WTC11 (cell line): Measurements from ENCODE around the gene NHSL1. TPM values are rescaled to one million over a fixed set of nuclear protein-coding genes. Genes with fewer than 3 reads are reported as not detected.

Experiments used
- ATAC-seq: fragments of 200-7000 bp; cut with Tn5 transposase; 2 replicates; pipeline ENCODE4 v1.10.0; 2021; ENCODE audit warnings: mild to moderate bottlenecking, moderate library complexity
- CTCF ChIA-PET: fragments of 300-600 bp; sonication (Branson Sonifier 250); formaldehyde crosslinking; loops from one replicate; lab custom pipeline; 2021; ENCODE audit warnings: antibody characterized with exemption; lab: Charles Lee
- POLR2A ChIA-PET: fragments of 350-600 bp; sonication (Branson Sonifier 250); formaldehyde crosslinking; loops from one replicate; lab custom pipeline; 2021; ENCODE audit warnings: antibody characterized with exemption; lab: Charles Lee
- DNase-seq: peaks from one replicate; pipeline ENCODE4 v3.0.0; 2021; ENCODE audit warnings: low spot score
- H3K27ac Mint-ChIP-seq: 2 replicates; pipeline ENCODE4 v1.8.0; 2021; ENCODE audit warnings: mixed read lengths
- H3K27me3 Mint-ChIP-seq: 2 replicates; pipeline ENCODE4 v1.8.0; 2021; ENCODE audit warnings: low read depth, mild to moderate bottlenecking, moderate library complexity, mixed read lengths
- H3K36me3 Mint-ChIP-seq: 2 replicates; pipeline ENCODE4 v1.8.0; 2021; ENCODE audit warnings: mixed read lengths
- H3K4me1 Mint-ChIP-seq: 2 replicates; pipeline ENCODE4 v1.8.0; 2022; ENCODE audit warnings: mixed read lengths
- H3K4me3 Mint-ChIP-seq: 2 replicates; pipeline ENCODE4 v1.8.0; 2021; ENCODE audit warnings: mild to moderate bottlenecking, moderate library complexity, mixed read lengths
- H3K9me3 Mint-ChIP-seq: 2 replicates; pipeline ENCODE4 v1.8.0; 2021; ENCODE audit warnings: mixed read lengths
- CREM ChIP-seq: sonication (generic); formaldehyde crosslinking; IDR thresholded peaks from 2 replicates; pipeline ENCODE4 v1.8.1; 2022; ENCODE audit warnings: mild to moderate bottlenecking, missing genetic modification reagents, moderate library complexity
- ELF4 ChIP-seq: sonication (generic); formaldehyde crosslinking; IDR thresholded peaks from 2 replicates; pipeline ENCODE4 v1.8.1; 2022; ENCODE audit warnings: low read depth, mild to moderate bottlenecking, moderate library complexity, missing genetic modification reagents
- ETV6 ChIP-seq: sonication (generic); formaldehyde crosslinking; IDR thresholded peaks from 2 replicates; pipeline ENCODE4 v1.8.1; 2022; ENCODE audit warnings: mild to moderate bottlenecking, missing genetic modification reagents
- FOXK1 ChIP-seq: sonication (generic); formaldehyde crosslinking; IDR thresholded peaks from 2 replicates; pipeline ENCODE4 v1.8.0; 2022; ENCODE audit warnings: mild to moderate bottlenecking, moderate library complexity, missing genetic modification reagents
- JAZF1 ChIP-seq: fragments of 250-450 bp; sonication (Bioruptor Pico); IDR thresholded peaks from 2 replicates; pipeline ENCODE4 v1.9.0; 2021; ENCODE audit warnings: moderate library complexity, mild to moderate bottlenecking, inconsistent platforms
- MXD4 ChIP-seq: fragments of 250-450 bp; sonication (Bioruptor Pico); IDR thresholded peaks from 2 replicates; pipeline ENCODE4 v1.8.0; 2021; ENCODE audit warnings: mild to moderate bottlenecking, moderate library complexity, borderline replicate concordance
- NFATC4 ChIP-seq: fragments of 250-450 bp; sonication (Bioruptor Pico); IDR thresholded peaks from 2 replicates; pipeline ENCODE4 v1.9.0; 2021; ENCODE audit warnings: mild to moderate bottlenecking
- RORB ChIP-seq: fragments of 250-450 bp; sonication (Bioruptor Pico); IDR thresholded peaks from 2 replicates; pipeline ENCODE4 v1.9.0; 2021; ENCODE audit warnings: mild to moderate bottlenecking
- SMAD3 ChIP-seq: sonication (generic); formaldehyde crosslinking; IDR thresholded peaks from 2 replicates; pipeline ENCODE4 v1.8.0; 2022; ENCODE audit warnings: missing genetic modification reagents, mild to moderate bottlenecking, borderline replicate concordance
- SMAD4 ChIP-seq: sonication (generic); formaldehyde crosslinking; IDR thresholded peaks from 2 replicates; pipeline ENCODE4 v1.8.0; 2022; ENCODE audit warnings: mild to moderate bottlenecking, missing genetic modification reagents
- SP1 ChIP-seq: sonication (generic); formaldehyde crosslinking; conservative IDR thresholded peaks from 2 replicates; pipeline ENCODE4 v1.8.1; 2022; ENCODE audit warnings: missing genetic modification reagents
- TCF7 ChIP-seq: sonication (generic); formaldehyde crosslinking; IDR thresholded peaks from 2 replicates; pipeline ENCODE4 v1.8.0; 2022; ENCODE audit warnings: mild to moderate bottlenecking, low read depth, missing genetic modification reagents, moderate library complexity
- ZNF219 ChIP-seq: sonication (generic); formaldehyde crosslinking; IDR thresholded peaks from 2 replicates; pipeline ENCODE4 v1.8.0; 2023; ENCODE audit warnings: missing genetic modification reagents, mild to moderate bottlenecking, borderline replicate concordance
- ZNF416 ChIP-seq: fragments of 250-450 bp; sonication (Bioruptor Pico); IDR thresholded peaks from 2 replicates; pipeline ENCODE4 v1.9.0; 2021; ENCODE audit warnings: mild to moderate bottlenecking, inconsistent platforms
- total RNA-seq: library from RNA; stranded (reverse); gene quantifications from 3 replicates; pipeline ENCODE4 v1.2.3, GENCODE V29; 2021
- TF ChIP-seq, protein P1 (sequence below): sonication (generic); formaldehyde crosslinking; IDR thresholded peaks from 2 replicates; pipeline ENCODE4 v1.8.1; 2022; ENCODE audit warnings: missing genetic modification reagents, borderline replicate concordance
- TF ChIP-seq, protein P2 (sequence below): sonication (generic); formaldehyde crosslinking; IDR thresholded peaks from 2 replicates; pipeline ENCODE4 v1.8.1; 2022; ENCODE audit warnings: low read depth, mild to moderate bottlenecking, moderate library complexity, missing genetic modification reagents, borderline replicate concordance
- TF ChIP-seq, protein P3 (sequence below): sonication (generic); formaldehyde crosslinking; IDR thresholded peaks from 2 replicates; pipeline ENCODE4 v1.8.0; 2023; ENCODE audit warnings: missing genetic modification reagents, mild to moderate bottlenecking, borderline replicate concordance
- TF ChIP-seq, protein P4 (sequence below): sonication (generic); formaldehyde crosslinking; IDR thresholded peaks from 2 replicates; pipeline ENCODE4 v1.8.1; 2023; ENCODE audit warnings: mild to moderate bottlenecking, missing genetic modification reagents
- TF ChIP-seq, protein P5 (sequence below): sonication (generic); formaldehyde crosslinking; IDR thresholded peaks from 2 replicates; pipeline ENCODE4 v1.8.1; 2023; ENCODE audit warnings: mild to moderate bottlenecking, missing genetic modification reagents, moderate library complexity
- TF ChIP-seq, protein P6 (sequence below): sonication (generic); formaldehyde crosslinking; IDR thresholded peaks from 2 replicates; pipeline ENCODE4 v1.8.0; 2022; ENCODE audit warnings: mild to moderate bottlenecking, missing genetic modification reagents
- TF ChIP-seq, protein P7 (sequence below): sonication (generic); formaldehyde crosslinking; conservative IDR thresholded peaks from 2 replicates; pipeline ENCODE4 v1.8.1; 2022; ENCODE audit warnings: mild to moderate bottlenecking, missing genetic modification reagents
- TF ChIP-seq, protein P8 (sequence below): fragments of 200-600 bp; IDR thresholded peaks from 2 replicates; pipeline ENCODE4 v1.8.0; 2022; ENCODE audit warnings: antibody characterized with exemption
- TF ChIP-seq, protein P9 (sequence below): sonication (generic); formaldehyde crosslinking; IDR thresholded peaks from 2 replicates; pipeline ENCODE4 v1.8.0; 2022; ENCODE audit warnings: mild to moderate bottlenecking, missing genetic modification reagents

Gene NHSL1
- total RNA-seq, 1 experiment from 2014 or later: 31.1 TPM

DNA sequence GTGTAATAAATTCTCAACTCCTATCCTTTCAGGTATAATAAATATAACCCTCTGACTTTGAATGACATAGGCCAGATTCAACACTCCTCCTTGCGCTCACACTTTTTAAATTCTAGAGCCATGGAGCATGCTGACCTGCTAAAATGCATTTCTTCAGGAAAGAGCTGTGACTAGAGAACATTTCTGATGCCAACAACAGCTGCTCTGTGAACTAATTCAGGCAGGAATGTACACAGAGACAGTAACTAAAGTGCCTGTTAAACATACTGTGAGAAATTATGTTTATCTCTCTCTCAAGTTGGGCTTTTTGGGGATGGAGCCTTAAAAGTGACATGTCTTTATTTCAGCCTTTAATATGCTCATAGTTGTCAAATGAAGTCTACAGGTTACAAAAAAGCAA, 8.3 kb downstream of the NHSL1 start (continued):
- no peak for TF ChIP-seq FOXK1 (CRISPR knock-in tag)
- TF ChIP-seq, protein P1, sequence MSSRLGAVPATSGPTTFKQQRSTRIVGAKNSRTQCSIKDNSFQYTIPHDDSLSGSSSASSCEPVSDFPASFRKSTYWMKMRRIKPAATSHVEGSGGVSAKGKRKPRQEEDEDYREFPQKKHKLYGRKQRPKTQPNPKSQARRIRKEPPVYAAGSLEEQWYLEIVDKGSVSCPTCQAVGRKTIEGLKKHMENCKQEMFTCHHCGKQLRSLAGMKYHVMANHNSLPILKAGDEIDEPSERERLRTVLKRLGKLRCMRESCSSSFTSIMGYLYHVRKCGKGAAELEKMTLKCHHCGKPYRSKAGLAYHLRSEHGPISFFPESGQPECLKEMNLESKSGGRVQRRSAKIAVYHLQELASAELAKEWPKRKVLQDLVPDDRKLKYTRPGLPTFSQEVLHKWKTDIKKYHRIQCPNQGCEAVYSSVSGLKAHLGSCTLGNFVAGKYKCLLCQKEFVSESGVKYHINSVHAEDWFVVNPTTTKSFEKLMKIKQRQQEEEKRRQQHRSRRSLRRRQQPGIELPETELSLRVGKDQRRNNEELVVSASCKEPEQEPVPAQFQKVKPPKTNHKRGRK (CRISPR knock-in tag): no peak
- TF ChIP-seq, protein P2, sequence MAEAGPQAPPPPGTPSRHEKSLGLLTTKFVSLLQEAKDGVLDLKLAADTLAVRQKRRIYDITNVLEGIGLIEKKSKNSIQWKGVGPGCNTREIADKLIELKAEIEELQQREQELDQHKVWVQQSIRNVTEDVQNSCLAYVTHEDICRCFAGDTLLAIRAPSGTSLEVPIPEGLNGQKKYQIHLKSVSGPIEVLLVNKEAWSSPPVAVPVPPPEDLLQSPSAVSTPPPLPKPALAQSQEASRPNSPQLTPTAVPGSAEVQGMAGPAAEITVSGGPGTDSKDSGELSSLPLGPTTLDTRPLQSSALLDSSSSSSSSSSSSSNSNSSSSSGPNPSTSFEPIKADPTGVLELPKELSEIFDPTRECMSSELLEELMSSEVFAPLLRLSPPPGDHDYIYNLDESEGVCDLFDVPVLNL (CRISPR knock-in tag): no peak
- TF ChIP-seq SMAD4 (CRISPR knock-in tag): no peak
- TF ChIP-seq JAZF1 (CRISPR knock-in tag): no peak
- TF ChIP-seq ZNF416 (CRISPR knock-in tag): no peak
- no peak for TF ChIP-seq ZNF219
- no peak for TF ChIP-seq TCF7 (CRISPR knock-in tag)
- TF ChIP-seq, protein P3, sequence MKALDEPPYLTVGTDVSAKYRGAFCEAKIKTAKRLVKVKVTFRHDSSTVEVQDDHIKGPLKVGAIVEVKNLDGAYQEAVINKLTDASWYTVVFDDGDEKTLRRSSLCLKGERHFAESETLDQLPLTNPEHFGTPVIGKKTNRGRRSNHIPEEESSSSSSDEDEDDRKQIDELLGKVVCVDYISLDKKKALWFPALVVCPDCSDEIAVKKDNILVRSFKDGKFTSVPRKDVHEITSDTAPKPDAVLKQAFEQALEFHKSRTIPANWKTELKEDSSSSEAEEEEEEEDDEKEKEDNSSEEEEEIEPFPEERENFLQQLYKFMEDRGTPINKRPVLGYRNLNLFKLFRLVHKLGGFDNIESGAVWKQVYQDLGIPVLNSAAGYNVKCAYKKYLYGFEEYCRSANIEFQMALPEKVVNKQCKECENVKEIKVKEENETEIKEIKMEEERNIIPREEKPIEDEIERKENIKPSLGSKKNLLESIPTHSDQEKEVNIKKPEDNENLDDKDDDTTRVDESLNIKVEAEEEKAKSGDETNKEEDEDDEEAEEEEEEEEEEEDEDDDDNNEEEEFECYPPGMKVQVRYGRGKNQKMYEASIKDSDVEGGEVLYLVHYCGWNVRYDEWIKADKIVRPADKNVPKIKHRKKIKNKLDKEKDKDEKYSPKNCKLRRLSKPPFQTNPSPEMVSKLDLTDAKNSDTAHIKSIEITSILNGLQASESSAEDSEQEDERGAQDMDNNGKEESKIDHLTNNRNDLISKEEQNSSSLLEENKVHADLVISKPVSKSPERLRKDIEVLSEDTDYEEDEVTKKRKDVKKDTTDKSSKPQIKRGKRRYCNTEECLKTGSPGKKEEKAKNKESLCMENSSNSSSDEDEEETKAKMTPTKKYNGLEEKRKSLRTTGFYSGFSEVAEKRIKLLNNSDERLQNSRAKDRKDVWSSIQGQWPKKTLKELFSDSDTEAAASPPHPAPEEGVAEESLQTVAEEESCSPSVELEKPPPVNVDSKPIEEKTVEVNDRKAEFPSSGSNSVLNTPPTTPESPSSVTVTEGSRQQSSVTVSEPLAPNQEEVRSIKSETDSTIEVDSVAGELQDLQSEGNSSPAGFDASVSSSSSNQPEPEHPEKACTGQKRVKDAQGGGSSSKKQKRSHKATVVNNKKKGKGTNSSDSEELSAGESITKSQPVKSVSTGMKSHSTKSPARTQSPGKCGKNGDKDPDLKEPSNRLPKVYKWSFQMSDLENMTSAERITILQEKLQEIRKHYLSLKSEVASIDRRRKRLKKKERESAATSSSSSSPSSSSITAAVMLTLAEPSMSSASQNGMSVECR (CRISPR knock-in tag): no peak
- TF ChIP-seq SP1: no peak
- TF ChIP-seq, protein P4, sequence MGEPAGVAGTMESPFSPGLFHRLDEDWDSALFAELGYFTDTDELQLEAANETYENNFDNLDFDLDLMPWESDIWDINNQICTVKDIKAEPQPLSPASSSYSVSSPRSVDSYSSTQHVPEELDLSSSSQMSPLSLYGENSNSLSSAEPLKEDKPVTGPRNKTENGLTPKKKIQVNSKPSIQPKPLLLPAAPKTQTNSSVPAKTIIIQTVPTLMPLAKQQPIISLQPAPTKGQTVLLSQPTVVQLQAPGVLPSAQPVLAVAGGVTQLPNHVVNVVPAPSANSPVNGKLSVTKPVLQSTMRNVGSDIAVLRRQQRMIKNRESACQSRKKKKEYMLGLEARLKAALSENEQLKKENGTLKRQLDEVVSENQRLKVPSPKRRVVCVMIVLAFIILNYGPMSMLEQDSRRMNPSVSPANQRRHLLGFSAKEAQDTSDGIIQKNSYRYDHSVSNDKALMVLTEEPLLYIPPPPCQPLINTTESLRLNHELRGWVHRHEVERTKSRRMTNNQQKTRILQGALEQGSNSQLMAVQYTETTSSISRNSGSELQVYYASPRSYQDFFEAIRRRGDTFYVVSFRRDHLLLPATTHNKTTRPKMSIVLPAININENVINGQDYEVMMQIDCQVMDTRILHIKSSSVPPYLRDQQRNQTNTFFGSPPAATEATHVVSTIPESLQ (CRISPR knock-in tag): no peak
- TF ChIP-seq, protein P5, sequence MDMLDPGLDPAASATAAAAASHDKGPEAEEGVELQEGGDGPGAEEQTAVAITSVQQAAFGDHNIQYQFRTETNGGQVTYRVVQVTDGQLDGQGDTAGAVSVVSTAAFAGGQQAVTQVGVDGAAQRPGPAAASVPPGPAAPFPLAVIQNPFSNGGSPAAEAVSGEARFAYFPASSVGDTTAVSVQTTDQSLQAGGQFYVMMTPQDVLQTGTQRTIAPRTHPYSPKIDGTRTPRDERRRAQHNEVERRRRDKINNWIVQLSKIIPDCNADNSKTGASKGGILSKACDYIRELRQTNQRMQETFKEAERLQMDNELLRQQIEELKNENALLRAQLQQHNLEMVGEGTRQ: no peak
- TF ChIP-seq, protein P6, sequence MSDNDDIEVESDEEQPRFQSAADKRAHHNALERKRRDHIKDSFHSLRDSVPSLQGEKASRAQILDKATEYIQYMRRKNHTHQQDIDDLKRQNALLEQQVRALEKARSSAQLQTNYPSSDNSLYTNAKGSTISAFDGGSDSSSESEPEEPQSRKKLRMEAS (CRISPR knock-in tag): no peak
- TF ChIP-seq NFATC4 (CRISPR knock-in tag): no peak
- no peak for TF ChIP-seq ELF4

DNA sequence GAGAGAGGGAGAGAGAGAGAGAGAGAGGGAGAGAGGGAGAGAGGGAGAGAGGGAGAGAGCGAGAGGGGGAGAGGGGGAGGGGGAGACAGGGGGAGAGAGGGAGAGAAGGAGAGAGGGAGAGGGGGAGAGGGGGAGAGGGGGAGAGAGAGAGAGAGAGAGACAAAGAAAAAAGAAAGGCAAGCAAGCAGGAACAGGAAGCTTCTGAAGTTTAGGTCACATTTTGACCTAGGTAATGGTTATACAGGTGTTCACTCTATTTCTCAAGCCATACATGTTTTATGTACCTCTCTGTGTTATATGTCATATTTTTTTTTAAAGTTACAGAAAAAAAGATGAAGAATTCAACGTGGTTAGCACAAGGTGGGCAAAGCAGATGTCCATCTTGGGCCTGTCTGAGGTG, 9.4 kb downstream of the NHSL1 start:
- no peak overlapping the region for H3K4me3 Mint-ChIP-seq
- peaks cover 77% of the 10 kb centered on the region for H3K4me1 Mint-ChIP-seq
- ChIA-PET POLR2A (interaction anchor here (0.6 kb wide), 1 partner anchor 374 kb away, joined by 7 read pairs; no protein-coding TSS in a partner anchor), CTCF (interaction anchor here (0.7 kb wide), 1 partner anchor 14 kb away, joined by 5 read pairs; no protein-coding TSS in a partner anchor)
- H3K36me3 Mint-ChIP-seq: no peaks in the 10 kb centered on the region
- H3K27ac Mint-ChIP-seq: no peak overlapping the region
- H3K27me3 Mint-ChIP-seq: no peaks in the 10 kb centered on the region
- DNase-seq (no peak), ATAC-seq (no peak)
- no peaks in the 10 kb centered on the region for H3K9me3 Mint-ChIP-seq
- TF ChIP-seq MXD4 (CRISPR knock-in tag): no peak
- TF ChIP-seq SMAD3 (CRISPR knock-in tag): no peak
- TF ChIP-seq, protein P7, sequence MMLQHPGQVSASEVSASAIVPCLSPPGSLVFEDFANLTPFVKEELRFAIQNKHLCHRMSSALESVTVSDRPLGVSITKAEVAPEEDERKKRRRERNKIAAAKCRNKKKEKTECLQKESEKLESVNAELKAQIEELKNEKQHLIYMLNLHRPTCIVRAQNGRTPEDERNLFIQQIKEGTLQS (CRISPR knock-in tag): no peak
- no peak for TF ChIP-seq RORB (CRISPR knock-in tag)
- TF ChIP-seq, protein P8, sequence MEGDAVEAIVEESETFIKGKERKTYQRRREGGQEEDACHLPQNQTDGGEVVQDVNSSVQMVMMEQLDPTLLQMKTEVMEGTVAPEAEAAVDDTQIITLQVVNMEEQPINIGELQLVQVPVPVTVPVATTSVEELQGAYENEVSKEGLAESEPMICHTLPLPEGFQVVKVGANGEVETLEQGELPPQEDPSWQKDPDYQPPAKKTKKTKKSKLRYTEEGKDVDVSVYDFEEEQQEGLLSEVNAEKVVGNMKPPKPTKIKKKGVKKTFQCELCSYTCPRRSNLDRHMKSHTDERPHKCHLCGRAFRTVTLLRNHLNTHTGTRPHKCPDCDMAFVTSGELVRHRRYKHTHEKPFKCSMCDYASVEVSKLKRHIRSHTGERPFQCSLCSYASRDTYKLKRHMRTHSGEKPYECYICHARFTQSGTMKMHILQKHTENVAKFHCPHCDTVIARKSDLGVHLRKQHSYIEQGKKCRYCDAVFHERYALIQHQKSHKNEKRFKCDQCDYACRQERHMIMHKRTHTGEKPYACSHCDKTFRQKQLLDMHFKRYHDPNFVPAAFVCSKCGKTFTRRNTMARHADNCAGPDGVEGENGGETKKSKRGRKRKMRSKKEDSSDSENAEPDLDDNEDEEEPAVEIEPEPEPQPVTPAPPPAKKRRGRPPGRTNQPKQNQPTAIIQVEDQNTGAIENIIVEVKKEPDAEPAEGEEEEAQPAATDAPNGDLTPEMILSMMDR: no peak
- no peak for TF ChIP-seq ETV6
- TF ChIP-seq, protein P5: no peak
- TF ChIP-seq, protein P9, sequence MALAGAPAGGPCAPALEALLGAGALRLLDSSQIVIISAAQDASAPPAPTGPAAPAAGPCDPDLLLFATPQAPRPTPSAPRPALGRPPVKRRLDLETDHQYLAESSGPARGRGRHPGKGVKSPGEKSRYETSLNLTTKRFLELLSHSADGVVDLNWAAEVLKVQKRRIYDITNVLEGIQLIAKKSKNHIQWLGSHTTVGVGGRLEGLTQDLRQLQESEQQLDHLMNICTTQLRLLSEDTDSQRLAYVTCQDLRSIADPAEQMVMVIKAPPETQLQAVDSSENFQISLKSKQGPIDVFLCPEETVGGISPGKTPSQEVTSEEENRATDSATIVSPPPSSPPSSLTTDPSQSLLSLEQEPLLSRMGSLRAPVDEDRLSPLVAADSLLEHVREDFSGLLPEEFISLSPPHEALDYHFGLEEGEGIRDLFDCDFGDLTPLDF (CRISPR knock-in tag): no peak
- TF ChIP-seq CREM (CRISPR knock-in tag): no peak
